ENCODE data around the gene DNAAF5.

GRCh38 chr7:693280-693679 lies 33.2 kb upstream of the DNAAF5 start:
- TF ChIP-seq NRF1 (IDR thresholded peaks at IDR 0.05; ENCODE audit: low read depth, low read length) (no peak), EZH2phosphoT487 (IDR thresholded peaks at IDR 0.05; ENCODE audit: borderline replicate concordance, low read depth) (no peak), CTCF (IDR thresholded peaks at IDR 0.05) (no peak), POLR2AphosphoS5 (IDR thresholded peaks at IDR 0.05; ENCODE audit: low read depth, low read length) (no peak), USF2 (IDR thresholded peaks at IDR 0.05; ENCODE audit: borderline replicate concordance, low read depth, low read length) (no peak), ELF1 (IDR thresholded peaks at IDR 0.05) (no peak), MXI1 (IDR thresholded peaks at IDR 0.05; ENCODE audit: low read depth, low read length) (no peak), TAF1 (IDR thresholded peaks at IDR 0.05; ENCODE audit: borderline replicate concordance, low read depth, low read length) (no peak), MAX (IDR thresholded peaks at IDR 0.05; ENCODE audit: low read depth) (no peak), PBX3 (IDR thresholded peaks at IDR 0.05) (no peak)
